Measurements from ENCODE around the gene ECHDC3. TPM values are rescaled to one million over a fixed set of nuclear protein-coding genes. Genes with fewer than 3 reads are reported as not detected.

The ECHDC3 gene
- total and polyA plus RNA-seq, 2 of the 4 experiments (the other 2 are of a cell fraction): 4.3 to 5.0 TPM

GRCh38 chr10:11698691-11699549 is 43.3 kb upstream of the ECHDC3 start:
- BruUV-seq (replicated peaks): no TSS peak
- intact Hi-C loops (cut with micrococcal nuclease): no loop called here
- Histone ChIP-seq H3K4me2 (ENCODE audit: low read depth, low read length) (no peak overlapping the region), H3K27me3 (ENCODE audit: control insufficient read depth, insufficient read depth, low read length) (no peaks in the 10 kb centered on the region; the same call in 1 of the 2 replicates), H2AK9ac (replicated peaks; ENCODE audit: low read depth, low read length, poor library complexity) (no peak overlapping the region), H4K8ac (ENCODE audit: low read depth in 2 of 2, low read length in 2 of 2) (no peak overlapping the region), H3K79me1 (ENCODE audit: low read depth in 1 of 2, low read length in 2 of 2) (no peaks in the 10 kb centered on the region), H3K23ac (ENCODE audit: low read depth, low read length) (no peak overlapping the region), H4K91ac (ENCODE audit: insufficient read depth, low read depth, low read length) (no peak overlapping the region), H3K18ac (ENCODE audit: low read depth, low read length) (no peak overlapping the region), H3K9ac (ENCODE audit: low read depth, low read length) (no peak overlapping the region), H3K4ac (ENCODE audit: low read depth, low read length) (no peak overlapping the region), H3K14ac (replicated peaks; ENCODE audit: low read depth, low read length) (no peak overlapping the region), H3K9me3 (ENCODE audit: control insufficient read depth, insufficient read depth, low read length) (no peaks in the 10 kb centered on the region), H2AFZ (replicated peaks; ENCODE audit: low read length, poor library complexity) (no peak overlapping the region), H3K9me1 (ENCODE audit: insufficient read depth, low read length) (no peaks in the 10 kb centered on the region), H3K36me3 (ENCODE audit: control insufficient read depth, insufficient read depth, low read length) (no peaks in the 10 kb centered on the region), H4K20me1 (ENCODE audit: insufficient read depth, low read length) (no peaks in the 10 kb centered on the region), H2BK20ac (ENCODE audit: low read depth, low read length) (no peak overlapping the region), H4K5ac (ENCODE audit: low read depth, low read length) (no peak overlapping the region), H3K4me3 (ENCODE audit: insufficient read depth, low read depth, low read length) (no peak overlapping the region), H3K27ac (ENCODE audit: insufficient read depth, low read length) (no peak overlapping the region), H3K4me1 (ENCODE audit: control insufficient read depth, insufficient read depth, low read length) (no peaks in the 10 kb centered on the region), H2BK15ac (ENCODE audit: low read depth, low read length) (no peak overlapping the region), H3K56ac (ENCODE audit: extremely low read depth, insufficient read depth, low read length) (no peak overlapping the region), H2AK5ac (ENCODE audit: low read depth, low read length) (no peak overlapping the region), H2BK5ac (ENCODE audit: low read depth, low read length, poor library complexity, severe bottlenecking) (no peak overlapping the region), H2BK120ac (ENCODE audit: low read depth, low read length) (no peak overlapping the region)
- DNase-seq: no peak
- CTCF ChIA-PET: interaction anchor here (0.6 kb wide), 1 partner anchor 60 kb away, joined by 3 read pairs; no protein-coding TSS in a partner anchor
- peak; percentile 40 for ATAC-seq (ENCODE audit: low read depth)
- no peak for TF ChIP-seq RCOR1 (IDR thresholded peaks at IDR 0.05; ENCODE audit: insufficient replicate concordance, low read length)
- no peak for TF ChIP-seq MAFK (IDR thresholded peaks at IDR 0.05; ENCODE audit: low read depth, low read length)
- TF ChIP-seq MXI1 (IDR thresholded peaks at IDR 0.05; ENCODE audit: borderline replicate concordance, low read depth, low read length): no peak
- no peak for TF ChIP-seq CEBPB (IDR thresholded peaks at IDR 0.05; ENCODE audit: low read depth, low read length)
- no peak for TF ChIP-seq ELK1 (IDR thresholded peaks at IDR 0.05; ENCODE audit: borderline replicate concordance, low read depth, low read length)
- TF ChIP-seq POLR2A (IDR thresholded peaks at IDR 0.05; ENCODE audit: low read depth, low read length): no peak
- no peak for TF ChIP-seq BHLHE40 (IDR thresholded peaks at IDR 0.05; ENCODE audit: low read depth, low read length)
- TF ChIP-seq CTCF (conservative IDR thresholded peaks at IDR 0.05; ENCODE audit: low read depth, low read length): no peak
- TF ChIP-seq CHD1 (IDR thresholded peaks at IDR 0.05; ENCODE audit: low read depth, low read length): no peak
- TF ChIP-seq RFX5 (IDR thresholded peaks at IDR 0.05; ENCODE audit: low read depth, low read length): no peak
- TF ChIP-seq USF2 (IDR thresholded peaks at IDR 0.05; ENCODE audit: low read depth, low read length): no peak
- TF ChIP-seq FOS (IDR thresholded peaks at IDR 0.05; ENCODE audit: low read depth, low read length): no peak
- TF ChIP-seq NFE2L2 (IDR thresholded peaks at IDR 0.05; ENCODE audit: low read depth, low read length): no peak
- dilution Hi-C loops (cut with HindIII; ENCODE audit: low sequenced_read_pairs, unreplicated experiment): no loop called here
- in situ Hi-C loops (cut with MboI; ENCODE audit: low sequenced_read_pairs): no loop called here
- no CpG with 5 or more reads among the region's 5 CpGs for WGBS, 2 experiments (ENCODE audit: extremely low coverage in 2 of 2, insufficient read length in 1 of 2)
- POLR2A ChIA-PET (ENCODE audit: unreplicated experiment): no interaction called here

Data from IMR-90 (cell line).